H1 (cell line): Measurements from ENCODE around the gene WASHC2A. TPM values are rescaled to one million over a fixed set of nuclear protein-coding genes. Genes with fewer than 3 reads are reported as not detected.

ENCODE experiments used
- CHD7 ChIP-seq: fragments of 300-600 bp; sonication (generic); IDR thresholded peaks from 2 replicates; pipeline ENCODE4 v1.7.1; 2012; ENCODE audit warnings: low read length, moderate library complexity, mild to moderate bottlenecking, inconsistent platforms; ENCODE audit not compliant: insufficient replicate concordance
- CREB1 ChIP-seq: IDR thresholded peaks from 2 replicates; pipeline ENCODE4 v1.6.1; 2012; ENCODE audit warnings: inconsistent platforms
- E2F6 ChIP-seq: IDR thresholded peaks from 2 replicates; pipeline ENCODE4 v1.6.1; 2012; ENCODE audit warnings: inconsistent platforms
- HDAC6 ChIP-seq: IDR thresholded peaks from one replicate; pipeline ENCODE4 v1.7.1; 2012; ENCODE audit warnings: low read depth, mild to moderate bottlenecking, inconsistent platforms, low read length, moderate library complexity
- KDM1A ChIP-seq: fragments of 200-600, 300-600 bp; sonication (generic); IDR thresholded peaks from 2 replicates; pipeline ENCODE4 v1.7.1; 2016; ENCODE audit warnings: mild to moderate bottlenecking, low read length, borderline replicate concordance
- KDM4A ChIP-seq: IDR thresholded peaks from one replicate; pipeline ENCODE4 v1.7.1; 2012; ENCODE audit warnings: low read depth, mild to moderate bottlenecking, moderate library complexity, low read length, inconsistent platforms; ENCODE audit not compliant: severe bottlenecking
- PHF8 ChIP-seq: fragments of 200-600 bp; sonication (generic); conservative IDR thresholded peaks from 2 replicates; pipeline ENCODE4 v1.7.1; 2012; ENCODE audit warnings: low read depth, mild to moderate bottlenecking, inconsistent platforms, low read length, moderate library complexity
- RNF2 ChIP-seq: fragments of 200-900, 300-1000 bp; sonication (generic); IDR thresholded peaks from 2 replicates; pipeline ENCODE4 v1.7.1; 2016; ENCODE audit warnings: borderline replicate concordance, low read depth, mild to moderate bottlenecking, antibody characterized with exemption, low read length; ENCODE audit not compliant: poor library complexity, severe bottlenecking; ENCODE audit errors: missing control alignments
- SUZ12 ChIP-seq: fragments of 200-600 bp; sonication (generic); IDR thresholded peaks from 2 replicates; pipeline ENCODE4 v1.6.1; 2012; ENCODE audit warnings: mild to moderate bottlenecking, inconsistent platforms, low read length, moderate library complexity, mixed read lengths
- polyA plus RNA-seq, 7 experiments: library from polyadenylated mRNA; depleted of rRNA in 3 of 7; stranded (reverse) in 5 of 7; unstranded in 2 of 7; fragments of >200 nt in 5 of 7; fragments of 200-250 nt in 2 of 7; gene quantifications; 1 replicate in 5 of 7; 2 replicates in 1 of 7; 4 replicates in 1 of 7; pipeline versions ENCODE4 v1.2.1 to v1.2.3, GENCODE V29; 2011 to 2013; ENCODE audit warnings: missing spikeins in 2 of 7, mixed read lengths in 2 of 7
- total RNA-seq: library from RNA; stranded (reverse); fragmentation: NEBNext Ultra II Directional; extraction: Animal tissue kit (Norgen Biotek cat#: 25700); gene quantifications from 2 replicates; pipeline ENCODE4 v1.2.1, GENCODE V29; 2021

Gene WASHC2A
- total and polyA plus RNA-seq, 2 of the 8 experiments (the other 6 are each of a cell fraction or from before 2014, with no cell fraction given): 7.5 to 29.7 TPM

GRCh38 chr10:50044941-50045664 lies 22.7 kb upstream of the WASHC2A start (continued):
- TF ChIP-seq SUZ12 (no peak), KDM1A (no peak), CREB1 (no peak), E2F6 (no peak), CHD7 (no peak), HDAC6 (no peak), RNF2 (no peak), PHF8 (no peak), KDM4A (no peak)
